ENCODE results near the gene LBH. TPM values are rescaled to one million over a fixed set of nuclear protein-coding genes. Genes with fewer than 3 reads are reported as not detected.

LBH gene
- total and polyA plus RNA-seq, 2 of the 13 experiments (the other 11 are each of a cell fraction or from before 2014, with no cell fraction given) = 0.09 to 0.25 TPM

GRCh38 chr2:30253873-30254684, 22.7 kb downstream of the LBH start:
- Histone ChIP-seq H3K27ac (ENCODE audit: extremely low read length, insufficient read depth, low read length) (no peak overlapping the region), H3K9me3 (ENCODE audit: low read length) (no peaks in the 10 kb centered on the region), H3K4me3 (replicated peaks in 1 of 3; ENCODE audit: insufficient read depth in 1 of 3, low read depth in 2 of 3, low read length in 3 of 3) (no peak overlapping the region), H3K9ac (ENCODE audit: insufficient read depth, low read depth, low read length) (no peak overlapping the region), H3K4me1 (ENCODE audit: insufficient read depth, low read length) (no peaks in the 10 kb centered on the region), H3K79me2 (ENCODE audit: insufficient read depth, low read length) (no peaks in the 10 kb centered on the region), H3K4me2 (ENCODE audit: low read depth, low read length) (no peak overlapping the region), H3K36me3 (replicated peaks in 1 of 2; ENCODE audit: control insufficient read depth in 1 of 2, insufficient read depth in 2 of 2, low read length in 2 of 2) (no peaks in the 10 kb centered on the region), H4K20me1 (ENCODE audit: insufficient read depth, low read length) (no peaks in the 10 kb centered on the region), H2AFZ (ENCODE audit: low read length) (no peak overlapping the region), H3K27me3 (ENCODE audit: control insufficient read depth in 1 of 2, insufficient read depth in 2 of 2, low read length in 2 of 2) (peaks cover 0 to 14% of the 10 kb centered on the region in 2 experiments; a peak in 3 of 5 replicates)
- CTCF ChIA-PET (ENCODE audit: low intra/inter-chr PET ratio, low total read pairs) = no interaction called here
- in situ Hi-C loops (cut with HindIII; ENCODE audit: extremely low pct_ligation_motif_present, low pct_unique_long_range_greater_than_20kb) (no loop called here), intact Hi-C loops (cut with micrococcal nuclease; ENCODE audit: unreplicated experiment) (no loop called here)
- ATAC-seq = no peak
- no peak for FAIRE-seq
- POLR2A ChIA-PET = no interaction called here
- TF ChIP-seq NFATC3 (CRISPR knock-in tag; IDR thresholded peaks at IDR 0.05) (no peak), THYN1 (CRISPR knock-in tag; IDR thresholded peaks at IDR 0.05; ENCODE audit: borderline replicate concordance, low read depth) (no peak), NR2F1 (CRISPR knock-in tag; IDR thresholded peaks at IDR 0.05) (no peak)
- 50% methylated on average over 9 of the region's 9 CpGs for WGBS (ENCODE audit: low lambda C conversion rate)
- DNase-seq (ENCODE audit: low spot score) = no peak
- BruUV-seq (replicated peaks) = no TSS peak

GRCh38 chr2:30254685-30255001, 23.3 kb downstream of the LBH start:
- Histone ChIP-seq H3K79me2 (ENCODE audit: insufficient read depth, low read length) (no peaks in the 10 kb centered on the region), H3K27me3 (ENCODE audit: control insufficient read depth in 1 of 2, insufficient read depth in 2 of 2, low read length in 2 of 2) (peaks cover 0 to 14% of the 10 kb centered on the region in 2 experiments; a peak in 3 of 5 replicates), H3K9me3 (ENCODE audit: low read length) (no peaks in the 10 kb centered on the region), H3K36me3 (replicated peaks in 1 of 2; ENCODE audit: control insufficient read depth in 1 of 2, insufficient read depth in 2 of 2, low read length in 2 of 2) (no peaks in the 10 kb centered on the region), H3K4me3 (replicated peaks in 1 of 3; ENCODE audit: insufficient read depth in 1 of 3, low read depth in 2 of 3, low read length in 3 of 3) (no peak overlapping the region), H2AFZ (ENCODE audit: low read length) (no peak overlapping the region), H3K27ac (ENCODE audit: extremely low read length, insufficient read depth, low read length) (no peak overlapping the region), H3K9ac (ENCODE audit: insufficient read depth, low read depth, low read length) (no peak overlapping the region), H3K4me1 (ENCODE audit: insufficient read depth, low read length) (no peaks in the 10 kb centered on the region), H4K20me1 (ENCODE audit: insufficient read depth, low read length) (no peaks in the 10 kb centered on the region), H3K4me2 (ENCODE audit: low read depth, low read length) (no peak overlapping the region)
- ChIA-PET POLR2A (no interaction called here), CTCF (ENCODE audit: low intra/inter-chr PET ratio, low total read pairs) (no interaction called here)
- no peak for DNase-seq (ENCODE audit: low spot score)
- FAIRE-seq = no peak
- in situ Hi-C loops (cut with HindIII; ENCODE audit: extremely low pct_ligation_motif_present, low pct_unique_long_range_greater_than_20kb) = no loop called here
- TF ChIP-seq ZNF737 (CRISPR knock-in tag; IDR thresholded peaks at IDR 0.05; ENCODE audit: borderline replicate concordance) (no peak), MBNL3 (CRISPR knock-in tag; conservative IDR thresholded peaks at IDR 0.05) (no peak), NFE2L1 (CRISPR knock-in tag; IDR thresholded peaks at IDR 0.05; ENCODE audit: borderline replicate concordance) (no peak), FOSL1 (CRISPR knock-in tag; IDR thresholded peaks at IDR 0.05; ENCODE audit: borderline replicate concordance) (no peak), ATF4 (CRISPR knock-in tag; IDR thresholded peaks at IDR 0.05) (no peak), NFYB (CRISPR knock-in tag; IDR thresholded peaks at IDR 0.05) (no peak), ZFP62 (CRISPR knock-in tag; IDR thresholded peaks at IDR 0.05) (no peak)
- WGBS (ENCODE audit: low lambda C conversion rate) = 0% methylated on average over 1 of the region's 1 CpG
- no peak for ATAC-seq
- no TSS peak for BruUV-seq (replicated peaks)
- intact Hi-C loops (cut with micrococcal nuclease; ENCODE audit: unreplicated experiment) = no loop called here
